K562 (cell line): ENCODE results near the gene ELOVL5. TPM values are rescaled to one million over a fixed set of nuclear protein-coding genes. Genes with fewer than 3 reads are reported as not detected.

Source experiments
- BRD9 ChIP-seq: fragments of 450-650 bp; IDR thresholded peaks from 2 replicates; pipeline ENCODE4 v1.6.1; 2018; ENCODE audit warnings: low read depth; ENCODE audit not compliant: partially characterized antibody
- CBX3 ChIP-seq, 2 experiments: IDR thresholded peaks; 1 replicate in 1 of 2; 2 replicates in 1 of 2; pipeline ENCODE4 v1.6.1; 2012; ENCODE audit warnings: inconsistent platforms in 2 of 2, low read length in 2 of 2, borderline replicate concordance in 1 of 2, control low read depth in 1 of 2
- CREM ChIP-seq: IDR thresholded peaks from 2 replicates; pipeline ENCODE4 v1.6.1; 2014; ENCODE audit warnings: antibody characterized with exemption, low read depth
- ETV5 ChIP-seq: sonication (generic); formaldehyde crosslinking; IDR thresholded peaks from 2 replicates; pipeline ENCODE4 v1.4.0; 2020; ENCODE audit warnings: low read depth, mild to moderate bottlenecking, missing genetic modification reagents
- FOXK2 ChIP-seq, 2 experiments: fragments of 450-650 bp; IDR thresholded peaks in 1 of 2; conservative IDR thresholded peaks in 1 of 2; 2 replicates each; pipeline ENCODE4 v1.6.1; 2016; ENCODE audit warnings: low read depth in 2 of 2, mild to moderate bottlenecking in 1 of 2
- GATAD2B ChIP-seq: fragments of 450-650 bp; IDR thresholded peaks from 2 replicates; pipeline ENCODE4 v1.6.1; 2017; ENCODE audit warnings: mild to moderate bottlenecking, borderline replicate concordance
- KDM1A ChIP-seq, 2 experiments: fragments of 450-650 bp; IDR thresholded peaks; 2 replicates each; pipeline ENCODE4 v1.6.1; 2016; ENCODE audit warnings: mild to moderate bottlenecking in 2 of 2
- MTA2 ChIP-seq: fragments of 450-650 bp; IDR thresholded peaks from 2 replicates; pipeline ENCODE4 v1.6.1; 2016; ENCODE audit warnings: low read depth
- OTX1 ChIP-seq: fragments of 450-650 bp; formaldehyde crosslinking; IDR thresholded peaks from 2 replicates; pipeline ENCODE4 v1.4.0; 2022; ENCODE audit warnings: mild to moderate bottlenecking
- SMARCA4 ChIP-seq: fragments of 450-650 bp; IDR thresholded peaks from 2 replicates; pipeline ENCODE4 v1.6.1; 2016
- SMARCE1 ChIP-seq: fragments of 450-650 bp; IDR thresholded peaks from 2 replicates; pipeline ENCODE4 v1.7.1; 2016; ENCODE audit warnings: mild to moderate bottlenecking
- TAL1 ChIP-seq: fragments of 450-650 bp; IDR thresholded peaks from 2 replicates; pipeline ENCODE4 v1.6.1; 2016; ENCODE audit warnings: mild to moderate bottlenecking
- polyA plus RNA-seq, 8 experiments: library from polyadenylated mRNA; depleted of rRNA in 4 of 8; stranded (reverse) in 5 of 8; unstranded in 3 of 8; fragments of >200 nt; fragmentation: Nextera tagmentation in 2 of 8; fragmentation: Illumina TruSeq in 1 of 8; extraction: Ambion mirVana in 2 of 8; extraction: Trizol in 1 of 8; gene quantifications; 2 replicates each; pipeline versions ENCODE4 v1.2.1 to v1.2.3, GENCODE V29; 2011 to 2014; ENCODE audit warnings: inconsistent platforms in 1 of 8, missing spikeins in 1 of 8
- total RNA-seq, 7 experiments: library from RNA; depleted of rRNA in 6 of 7; stranded (reverse); fragments of >200 nt in 6 of 7; fragmentation: Illumina TruSeq in 2 of 7; extraction: Trizol in 2 of 7; gene quantifications; 2 replicates each; pipeline versions ENCODE4 v1.2.1 to v1.2.3, GENCODE V29; 2011 to 2021; ENCODE audit warnings: low replicate concordance in 1 of 7
- TF ChIP-seq, protein P1 (sequence below), 3 experiments: fragments of 200-800 bp in 1 of 3; fragments of 250-450 bp in 1 of 3; fragments of 450-650 bp in 1 of 3; sonication (Bioruptor Pico) in 1 of 3; sonication (Bioruptor generic) in 1 of 3; formaldehyde crosslinking in 1 of 3; IDR thresholded peaks; 2 replicates each; pipeline versions ENCODE4 v1.6.1 to v1.8.0; 2016 to 2022; ENCODE audit warnings: mild to moderate bottlenecking in 2 of 3, missing genetic modification characterization in 2 of 3, missing compliant biosample characterization in 1 of 3, moderate library complexity in 1 of 3
- TF ChIP-seq, protein P2 (sequence below), 2 experiments: fragments of 450-650 bp in 1 of 2; IDR thresholded peaks; 2 replicates each; pipeline ENCODE4 v1.6.1; 2011 to 2017; ENCODE audit warnings: low read depth in 2 of 2, antibody characterized with exemption in 1 of 2, borderline replicate concordance in 1 of 2, low read length in 1 of 2, mild to moderate bottlenecking in 1 of 2, mixed read lengths in 1 of 2; ENCODE audit not compliant: control insufficient read depth in 1 of 2
- TF ChIP-seq, protein P3 (sequence below): IDR thresholded peaks from 2 replicates; pipeline ENCODE4 v1.6.1; 2012; ENCODE audit warnings: low read depth, low read length, improper control_type of control experiment, borderline replicate concordance
- TF ChIP-seq, protein P4 (sequence below), 2 experiments: fragments of 250-450 bp in 1 of 2; fragments of 450-650 bp in 1 of 2; sonication (Bioruptor Pico) in 1 of 2; IDR thresholded peaks; 2 replicates each; pipeline versions ENCODE4 v1.6.1 to v1.8.0; 2016 to 2021; ENCODE audit warnings: mild to moderate bottlenecking in 2 of 2, moderate library complexity in 2 of 2, missing compliant biosample characterization in 1 of 2, missing genetic modification characterization in 1 of 2
- TF ChIP-seq, protein P5 (sequence below): sonication (generic); IDR thresholded peaks from 2 replicates; pipeline ENCODE4 v1.6.1; 2016

Gene ELOVL5
- total and polyA plus RNA-seq, 9 of the 15 experiments (the other 6 are each of a cell fraction or from before 2014, with no cell fraction given) = 70.6 to 245 (median 132) TPM

DNA sequence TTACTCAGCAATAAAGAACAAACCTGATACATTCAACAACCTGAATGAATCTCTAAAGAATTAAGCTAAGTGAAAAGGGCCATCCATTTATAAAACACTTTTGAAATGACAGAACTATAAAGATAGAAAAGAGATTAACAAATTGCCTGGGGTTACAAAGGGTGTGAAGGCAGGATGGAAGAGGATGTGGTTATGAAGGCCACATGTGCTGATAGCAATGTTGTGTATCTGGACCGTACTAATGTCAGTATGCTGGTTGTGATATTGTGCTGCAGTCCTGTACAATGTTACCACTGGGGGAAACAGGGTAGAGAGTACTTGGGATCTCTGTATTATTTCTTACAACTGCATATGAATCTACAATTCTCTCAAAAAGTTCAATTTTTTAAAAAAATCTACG lies 36.4 kb downstream of the ELOVL5 start (continued):
- TF ChIP-seq, protein P1, sequence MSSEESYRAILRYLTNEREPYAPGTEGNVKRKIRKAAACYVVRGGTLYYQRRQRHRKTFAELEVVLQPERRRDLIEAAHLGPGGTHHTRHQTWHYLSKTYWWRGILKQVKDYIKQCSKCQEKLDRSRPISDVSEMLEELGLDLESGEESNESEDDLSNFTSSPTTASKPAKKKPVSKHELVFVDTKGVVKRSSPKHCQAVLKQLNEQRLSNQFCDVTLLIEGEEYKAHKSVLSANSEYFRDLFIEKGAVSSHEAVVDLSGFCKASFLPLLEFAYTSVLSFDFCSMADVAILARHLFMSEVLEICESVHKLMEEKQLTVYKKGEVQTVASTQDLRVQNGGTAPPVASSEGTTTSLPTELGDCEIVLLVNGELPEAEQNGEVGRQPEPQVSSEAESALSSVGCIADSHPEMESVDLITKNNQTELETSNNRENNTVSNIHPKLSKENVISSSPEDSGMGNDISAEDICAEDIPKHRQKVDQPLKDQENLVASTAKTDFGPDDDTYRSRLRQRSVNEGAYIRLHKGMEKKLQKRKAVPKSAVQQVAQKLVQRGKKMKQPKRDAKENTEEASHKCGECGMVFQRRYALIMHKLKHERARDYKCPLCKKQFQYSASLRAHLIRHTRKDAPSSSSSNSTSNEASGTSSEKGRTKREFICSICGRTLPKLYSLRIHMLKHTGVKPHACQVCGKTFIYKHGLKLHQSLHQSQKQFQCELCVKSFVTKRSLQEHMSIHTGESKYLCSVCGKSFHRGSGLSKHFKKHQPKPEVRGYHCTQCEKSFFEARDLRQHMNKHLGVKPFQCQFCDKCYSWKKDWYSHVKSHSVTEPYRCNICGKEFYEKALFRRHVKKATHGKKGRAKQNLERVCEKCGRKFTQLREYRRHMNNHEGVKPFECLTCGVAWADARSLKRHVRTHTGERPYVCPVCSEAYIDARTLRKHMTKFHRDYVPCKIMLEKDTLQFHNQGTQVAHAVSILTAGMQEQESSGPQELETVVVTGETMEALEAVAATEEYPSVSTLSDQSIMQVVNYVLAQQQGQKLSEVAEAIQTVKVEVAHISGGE (CRISPR knock-in tag; IDR thresholded peaks at IDR 0.05) = 0 out of 6 replicates have a peak, but pooled peaks of 1 of the 3 experiments have one; percentile 18
- TF ChIP-seq BRD9 (peak; percentile 78), CBX3 (IDR thresholded peaks at IDR 0.05; ENCODE audit: borderline replicate concordance in 1 of 2, low read length in 2 of 2) (peak in 1 of 2 experiments; percentile 51; a peak in 1 of 3 replicates), SMARCE1 (peak; percentile 62), TAL1 (peak; percentile 43), OTX1 (no peak), FOXK2 (conservative IDR thresholded peaks at IDR 0.05 in 1 of 2, IDR thresholded peaks at IDR 0.05 in 1 of 2; ENCODE audit: low read depth in 2 of 2) (0 out of 4 replicates have a peak, but pooled peaks of 1 of the 2 experiments have one; percentile 18), MTA2 (peak; percentile 54), ETV5 (CRISPR knock-in tag) (peak; percentile 67; the same call in 1 of the 2 replicates), GATAD2B (no peak), SMARCA4 (peak; percentile 77), KDM1A (IDR thresholded peaks at IDR 0.05) (peak; percentile 29 to 46; a peak in 1 of 4 replicates), CREM (0 out of 2 replicates have a peak, but pooled peaks have one; percentile 13)
- TF ChIP-seq, protein P2, sequence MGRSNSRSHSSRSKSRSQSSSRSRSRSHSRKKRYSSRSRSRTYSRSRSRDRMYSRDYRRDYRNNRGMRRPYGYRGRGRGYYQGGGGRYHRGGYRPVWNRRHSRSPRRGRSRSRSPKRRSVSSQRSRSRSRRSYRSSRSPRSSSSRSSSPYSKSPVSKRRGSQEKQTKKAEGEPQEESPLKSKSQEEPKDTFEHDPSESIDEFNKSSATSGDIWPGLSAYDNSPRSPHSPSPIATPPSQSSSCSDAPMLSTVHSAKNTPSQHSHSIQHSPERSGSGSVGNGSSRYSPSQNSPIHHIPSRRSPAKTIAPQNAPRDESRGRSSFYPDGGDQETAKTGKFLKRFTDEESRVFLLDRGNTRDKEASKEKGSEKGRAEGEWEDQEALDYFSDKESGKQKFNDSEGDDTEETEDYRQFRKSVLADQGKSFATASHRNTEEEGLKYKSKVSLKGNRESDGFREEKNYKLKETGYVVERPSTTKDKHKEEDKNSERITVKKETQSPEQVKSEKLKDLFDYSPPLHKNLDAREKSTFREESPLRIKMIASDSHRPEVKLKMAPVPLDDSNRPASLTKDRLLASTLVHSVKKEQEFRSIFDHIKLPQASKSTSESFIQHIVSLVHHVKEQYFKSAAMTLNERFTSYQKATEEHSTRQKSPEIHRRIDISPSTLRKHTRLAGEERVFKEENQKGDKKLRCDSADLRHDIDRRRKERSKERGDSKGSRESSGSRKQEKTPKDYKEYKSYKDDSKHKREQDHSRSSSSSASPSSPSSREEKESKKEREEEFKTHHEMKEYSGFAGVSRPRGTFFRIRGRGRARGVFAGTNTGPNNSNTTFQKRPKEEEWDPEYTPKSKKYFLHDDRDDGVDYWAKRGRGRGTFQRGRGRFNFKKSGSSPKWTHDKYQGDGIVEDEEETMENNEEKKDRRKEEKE (IDR thresholded peaks at IDR 0.05; ENCODE audit: borderline replicate concordance in 1 of 2, control insufficient read depth in 1 of 2, low read depth in 2 of 2, low read length in 1 of 2) = peak in 1 of 2 experiments; percentile 50; a peak in 1 of 4 replicates
- TF ChIP-seq, protein P3, sequence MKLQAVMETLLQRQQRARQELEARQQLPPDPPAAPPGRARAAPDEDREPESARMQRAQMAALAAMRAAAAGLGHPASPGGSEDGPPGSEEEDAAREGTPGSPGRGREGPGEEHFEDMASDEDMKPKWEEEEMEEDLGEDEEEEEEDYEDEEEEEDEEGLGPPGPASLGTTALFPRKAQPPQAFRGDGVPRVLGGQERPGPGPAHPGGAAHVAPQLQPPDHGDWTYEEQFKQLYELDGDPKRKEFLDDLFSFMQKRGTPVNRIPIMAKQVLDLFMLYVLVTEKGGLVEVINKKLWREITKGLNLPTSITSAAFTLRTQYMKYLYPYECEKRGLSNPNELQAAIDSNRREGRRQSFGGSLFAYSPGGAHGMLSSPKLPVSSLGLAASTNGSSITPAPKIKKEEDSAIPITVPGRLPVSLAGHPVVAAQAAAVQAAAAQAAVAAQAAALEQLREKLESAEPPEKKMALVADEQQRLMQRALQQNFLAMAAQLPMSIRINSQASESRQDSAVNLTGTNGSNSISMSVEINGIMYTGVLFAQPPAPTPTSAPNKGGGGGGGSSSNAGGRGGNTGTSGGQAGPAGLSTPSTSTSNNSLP = no peak
- TF ChIP-seq, protein P4, sequence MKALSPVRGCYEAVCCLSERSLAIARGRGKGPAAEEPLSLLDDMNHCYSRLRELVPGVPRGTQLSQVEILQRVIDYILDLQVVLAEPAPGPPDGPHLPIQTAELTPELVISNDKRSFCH (CRISPR knock-in tag; IDR thresholded peaks at IDR 0.05) = no peak
- TF ChIP-seq, protein P4 (tag; IDR thresholded peaks at IDR 0.05) = peak; percentile 48; the same call in 1 of the 2 replicates
- TF ChIP-seq, protein P5, sequence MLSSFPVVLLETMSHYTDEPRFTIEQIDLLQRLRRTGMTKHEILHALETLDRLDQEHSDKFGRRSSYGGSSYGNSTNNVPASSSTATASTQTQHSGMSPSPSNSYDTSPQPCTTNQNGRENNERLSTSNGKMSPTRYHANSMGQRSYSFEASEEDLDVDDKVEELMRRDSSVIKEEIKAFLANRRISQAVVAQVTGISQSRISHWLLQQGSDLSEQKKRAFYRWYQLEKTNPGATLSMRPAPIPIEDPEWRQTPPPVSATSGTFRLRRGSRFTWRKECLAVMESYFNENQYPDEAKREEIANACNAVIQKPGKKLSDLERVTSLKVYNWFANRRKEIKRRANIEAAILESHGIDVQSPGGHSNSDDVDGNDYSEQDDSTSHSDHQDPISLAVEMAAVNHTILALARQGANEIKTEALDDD = 0 out of 2 replicates have a peak, but pooled peaks have one; percentile 20
